SK-N-SH treated with all-trans-retinoic acid at 6 μM for 48 hours (cell line): ENCODE results near the gene FCSK.

Source experiments
- ATAC-seq: fragments of 200-7000 bp; cut with Tn5 transposase; 3 replicates; pipeline ENCODE4 v1.9.1; 2020; ENCODE audit warnings: mild to moderate bottlenecking, moderate library complexity
- ARNTL ChIP-seq: fragments of 450-650 bp; formaldehyde crosslinking; IDR thresholded peaks from 2 replicates; pipeline ENCODE4 v1.5.0; 2020; ENCODE audit warnings: low read depth, mild to moderate bottlenecking, moderate library complexity, borderline replicate concordance
- BACH2 ChIP-seq: fragments of 250-450 bp; sonication (Bioruptor Pico); IDR thresholded peaks from 2 replicates; pipeline ENCODE4 v1.9.0; 2021; ENCODE audit warnings: mild to moderate bottlenecking, borderline replicate concordance
- CREB5 ChIP-seq: fragments of 250-450 bp; sonication (Bioruptor Pico); IDR thresholded peaks from 2 replicates; pipeline ENCODE4 v1.5.1; 2020; ENCODE audit warnings: low read depth, mild to moderate bottlenecking, moderate library complexity
- CSDC2 ChIP-seq: fragments of 250-450 bp; sonication (Bioruptor Pico); IDR thresholded peaks from 2 replicates; pipeline ENCODE4 v1.5.0; 2020; ENCODE audit warnings: mild to moderate bottlenecking, moderate library complexity
- CSRNP3 ChIP-seq: fragments of 250-450 bp; sonication (Bioruptor Pico); IDR thresholded peaks from 2 replicates; pipeline ENCODE4 v1.5.1; 2021; ENCODE audit warnings: mild to moderate bottlenecking, moderate library complexity
- ESRRG ChIP-seq: fragments of 250-450 bp; sonication (Bioruptor Pico); IDR thresholded peaks from 2 replicates; pipeline ENCODE4 v1.6.1; 2021; ENCODE audit warnings: mild to moderate bottlenecking
- GLIS3 ChIP-seq: fragments of 250-450 bp; sonication (Bioruptor Pico); IDR thresholded peaks from 2 replicates; pipeline ENCODE4 v1.5.0; 2020; ENCODE audit warnings: mild to moderate bottlenecking, moderate library complexity
- OSR1 ChIP-seq: fragments of 250-450 bp; sonication (Bioruptor Pico); IDR thresholded peaks from 2 replicates; pipeline ENCODE4 v1.8.0; 2022; ENCODE audit warnings: moderate library complexity, mild to moderate bottlenecking, inconsistent platforms
- POU6F1 ChIP-seq: fragments of 250-450 bp; sonication (Bioruptor Pico); IDR thresholded peaks from 2 replicates; pipeline ENCODE4 v1.8.0; 2021; ENCODE audit warnings: low read depth, mild to moderate bottlenecking, moderate library complexity, borderline replicate concordance
- PPARA ChIP-seq: fragments of 250-450 bp; sonication (Bioruptor Pico); IDR thresholded peaks from 2 replicates; pipeline ENCODE4 v1.5.0; 2020; ENCODE audit warnings: mild to moderate bottlenecking, borderline replicate concordance
- RARB ChIP-seq: fragments of 250-450 bp; sonication (Bioruptor Pico); IDR thresholded peaks from 2 replicates; pipeline ENCODE4 v1.8.0; 2021; ENCODE audit warnings: mild to moderate bottlenecking, moderate library complexity
- SNAI2 ChIP-seq: fragments of 250-450 bp; sonication (Bioruptor Pico); IDR thresholded peaks from 2 replicates; pipeline ENCODE4 v1.5.0; 2020; ENCODE audit warnings: mild to moderate bottlenecking, moderate library complexity
- TOX ChIP-seq: fragments of 250-450 bp; sonication (Bioruptor Pico); IDR thresholded peaks from 2 replicates; pipeline ENCODE4 v1.8.0; 2021; ENCODE audit warnings: mild to moderate bottlenecking, moderate library complexity, borderline replicate concordance
- ZC3H10 ChIP-seq: fragments of 250-450 bp; sonication (Bioruptor Pico); IDR thresholded peaks from 2 replicates; pipeline ENCODE4 v1.5.1; 2021; ENCODE audit warnings: mild to moderate bottlenecking, moderate library complexity
- ZFP3 ChIP-seq: fragments of 250-450 bp; sonication (Bioruptor Pico); IDR thresholded peaks from 2 replicates; pipeline ENCODE4 v1.5.0; 2020; ENCODE audit warnings: mild to moderate bottlenecking, moderate library complexity
- ZFP30 ChIP-seq: fragments of 450-650 bp; formaldehyde crosslinking; IDR thresholded peaks from 2 replicates; pipeline ENCODE4 v1.5.0; 2022; ENCODE audit warnings: mild to moderate bottlenecking, moderate library complexity
- ZNF565 ChIP-seq: fragments of 450-650 bp; formaldehyde crosslinking; conservative IDR thresholded peaks from 2 replicates; pipeline ENCODE4 v1.5.0; 2020; ENCODE audit warnings: low read depth, mild to moderate bottlenecking, moderate library complexity
- ZNF70 ChIP-seq: fragments of 450-650 bp; formaldehyde crosslinking; IDR thresholded peaks from 2 replicates; pipeline ENCODE4 v1.5.0; 2020; ENCODE audit warnings: mild to moderate bottlenecking, moderate library complexity
- ZNF8 ChIP-seq: fragments of 450-650 bp; formaldehyde crosslinking; IDR thresholded peaks from 2 replicates; pipeline ENCODE4 v1.5.0; 2020; ENCODE audit warnings: mild to moderate bottlenecking, moderate library complexity
- TF ChIP-seq, protein P1 (sequence below): fragments of 250-450 bp; sonication (Bioruptor Pico); IDR thresholded peaks from 2 replicates; pipeline ENCODE4 v1.5.0; 2020; ENCODE audit warnings: mild to moderate bottlenecking, moderate library complexity

FCSK gene

DNA sequence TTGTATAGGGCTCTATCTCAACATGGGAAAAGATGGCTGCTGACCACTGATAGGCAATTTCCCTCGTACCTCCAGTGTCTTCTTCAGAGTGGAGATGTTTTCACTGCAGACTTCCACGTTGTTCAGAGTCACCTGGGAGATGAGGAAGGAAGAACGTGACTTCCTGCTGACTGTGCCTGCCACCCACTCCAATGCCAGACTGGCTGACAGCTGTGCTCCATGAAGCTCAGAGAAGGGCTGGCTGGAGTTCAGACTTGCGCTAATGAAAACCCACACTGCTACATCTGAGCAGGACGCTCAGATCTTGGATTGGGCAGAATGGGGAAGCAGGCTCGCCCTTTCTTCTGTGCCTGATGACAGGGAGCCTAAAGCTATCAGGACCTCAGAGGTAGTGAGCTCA is 35.9 kb downstream of the FCSK start (continued):
- TF ChIP-seq CREB5 (CRISPR knock-in tag) (no peak), ZNF565 (no peak), ZFP30 (CRISPR knock-in tag) (no peak), POU6F1 (CRISPR knock-in tag) (no peak), ZC3H10 (no peak), BACH2 (no peak)
- TF ChIP-seq, all 23 proteins: peak for 0

DNA sequence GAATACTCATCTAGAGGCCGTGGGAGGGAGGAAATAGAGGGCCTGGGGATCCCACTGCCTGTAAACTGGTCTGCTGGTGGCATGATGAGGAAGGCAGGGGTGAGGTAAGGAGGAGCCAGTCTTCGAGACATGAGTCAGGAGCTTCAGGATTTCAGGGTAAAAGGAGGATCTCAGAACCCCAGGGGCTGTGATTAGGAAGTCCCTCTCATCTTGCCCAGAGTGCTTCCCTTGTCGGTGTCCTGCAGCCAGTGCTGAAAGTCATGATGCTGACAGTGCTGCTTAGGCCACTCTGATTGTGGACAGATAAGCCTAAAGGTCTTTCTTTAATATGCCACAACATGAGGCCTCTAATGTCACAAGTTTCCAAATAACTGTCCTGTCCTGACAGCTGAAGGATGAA is 39.4 kb downstream of the FCSK start:
- TF ChIP-seq CSDC2 (CRISPR knock-in tag) (no peak), CSRNP3 (no peak), ZFP3 (CRISPR knock-in tag) (no peak), PPARA (CRISPR knock-in tag) (no peak), TOX (CRISPR knock-in tag) (no peak), ZC3H10 (no peak), BACH2 (no peak)
- TF ChIP-seq, all 23 proteins: peak for 0
- no peak for ATAC-seq

- TF ChIP-seq ZFP3 (CRISPR knock-in tag) = no peak
- no peak for TF ChIP-seq SNAI2 (CRISPR knock-in tag)
- no peak for TF ChIP-seq ZNF70 (CRISPR knock-in tag)
- TF ChIP-seq ARNTL (CRISPR knock-in tag) = no peak
- no peak for TF ChIP-seq ZC3H10
- no peak for TF ChIP-seq CSDC2 (CRISPR knock-in tag)
- no peak for TF ChIP-seq CSRNP3
- TF ChIP-seq OSR1 = no peak
- no peak for TF ChIP-seq ESRRG (CRISPR knock-in tag)
- no peak for TF ChIP-seq POU6F1 (CRISPR knock-in tag)
- no peak for TF ChIP-seq ZNF8 (CRISPR knock-in tag)
- no peak for TF ChIP-seq GLIS3 (CRISPR knock-in tag)
- TF ChIP-seq CREB5 (CRISPR knock-in tag) = no peak
- no peak for TF ChIP-seq BACH2
- TF ChIP-seq, protein P1, sequence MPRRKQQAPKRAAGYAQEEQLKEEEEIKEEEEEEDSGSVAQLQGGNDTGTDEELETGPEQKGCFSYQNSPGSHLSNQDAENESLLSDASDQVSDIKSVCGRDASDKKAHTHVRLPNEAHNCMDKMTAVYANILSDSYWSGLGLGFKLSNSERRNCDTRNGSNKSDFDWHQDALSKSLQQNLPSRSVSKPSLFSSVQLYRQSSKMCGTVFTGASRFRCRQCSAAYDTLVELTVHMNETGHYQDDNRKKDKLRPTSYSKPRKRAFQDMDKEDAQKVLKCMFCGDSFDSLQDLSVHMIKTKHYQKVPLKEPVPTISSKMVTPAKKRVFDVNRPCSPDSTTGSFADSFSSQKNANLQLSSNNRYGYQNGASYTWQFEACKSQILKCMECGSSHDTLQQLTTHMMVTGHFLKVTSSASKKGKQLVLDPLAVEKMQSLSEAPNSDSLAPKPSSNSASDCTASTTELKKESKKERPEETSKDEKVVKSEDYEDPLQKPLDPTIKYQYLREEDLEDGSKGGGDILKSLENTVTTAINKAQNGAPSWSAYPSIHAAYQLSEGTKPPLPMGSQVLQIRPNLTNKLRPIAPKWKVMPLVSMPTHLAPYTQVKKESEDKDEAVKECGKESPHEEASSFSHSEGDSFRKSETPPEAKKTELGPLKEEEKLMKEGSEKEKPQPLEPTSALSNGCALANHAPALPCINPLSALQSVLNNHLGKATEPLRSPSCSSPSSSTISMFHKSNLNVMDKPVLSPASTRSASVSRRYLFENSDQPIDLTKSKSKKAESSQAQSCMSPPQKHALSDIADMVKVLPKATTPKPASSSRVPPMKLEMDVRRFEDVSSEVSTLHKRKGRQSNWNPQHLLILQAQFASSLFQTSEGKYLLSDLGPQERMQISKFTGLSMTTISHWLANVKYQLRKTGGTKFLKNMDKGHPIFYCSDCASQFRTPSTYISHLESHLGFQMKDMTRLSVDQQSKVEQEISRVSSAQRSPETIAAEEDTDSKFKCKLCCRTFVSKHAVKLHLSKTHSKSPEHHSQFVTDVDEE = no peak
- TF ChIP-seq ZNF565 = no peak
- TF ChIP-seq RARB (CRISPR knock-in tag) = no peak
- no peak for ATAC-seq
These were observed 39.9 kb downstream of the FCSK start for GRCh38 chr16:70494202-70494770.
